Measurements from ENCODE around the gene GM2A. TPM values are rescaled to one million over a fixed set of nuclear protein-coding genes. Genes with fewer than 3 reads are reported as not detected.

GM2A gene
- total RNA-seq: 10 to 100 TPM; 38.0 to 54.4 TPM
- polyA plus RNA-seq (ENCODE audit: insufficient read depth, low read depth, low replicate concordance): 29.8 TPM
- long read RNA-seq, donor 1, transcript GM2A-201 (4 exons, 3,896 nt): major isoform, 11 of 11 reads
- long read RNA-seq, donor 1, partial matches to known transcripts: 0 of 11 reads
- long read RNA-seq, donor 1, other reads (novel, unspliced or antisense): 0 of 11 reads
- long read RNA-seq, donor 2, transcript GM2A-201 (4 exons, 3,896 nt): major isoform, 9 of 9 reads
- long read RNA-seq, donor 2, partial matches to known transcripts: 0 of 9 reads
- long read RNA-seq, donor 2, other reads (novel, unspliced or antisense): 0 of 9 reads

DNA sequence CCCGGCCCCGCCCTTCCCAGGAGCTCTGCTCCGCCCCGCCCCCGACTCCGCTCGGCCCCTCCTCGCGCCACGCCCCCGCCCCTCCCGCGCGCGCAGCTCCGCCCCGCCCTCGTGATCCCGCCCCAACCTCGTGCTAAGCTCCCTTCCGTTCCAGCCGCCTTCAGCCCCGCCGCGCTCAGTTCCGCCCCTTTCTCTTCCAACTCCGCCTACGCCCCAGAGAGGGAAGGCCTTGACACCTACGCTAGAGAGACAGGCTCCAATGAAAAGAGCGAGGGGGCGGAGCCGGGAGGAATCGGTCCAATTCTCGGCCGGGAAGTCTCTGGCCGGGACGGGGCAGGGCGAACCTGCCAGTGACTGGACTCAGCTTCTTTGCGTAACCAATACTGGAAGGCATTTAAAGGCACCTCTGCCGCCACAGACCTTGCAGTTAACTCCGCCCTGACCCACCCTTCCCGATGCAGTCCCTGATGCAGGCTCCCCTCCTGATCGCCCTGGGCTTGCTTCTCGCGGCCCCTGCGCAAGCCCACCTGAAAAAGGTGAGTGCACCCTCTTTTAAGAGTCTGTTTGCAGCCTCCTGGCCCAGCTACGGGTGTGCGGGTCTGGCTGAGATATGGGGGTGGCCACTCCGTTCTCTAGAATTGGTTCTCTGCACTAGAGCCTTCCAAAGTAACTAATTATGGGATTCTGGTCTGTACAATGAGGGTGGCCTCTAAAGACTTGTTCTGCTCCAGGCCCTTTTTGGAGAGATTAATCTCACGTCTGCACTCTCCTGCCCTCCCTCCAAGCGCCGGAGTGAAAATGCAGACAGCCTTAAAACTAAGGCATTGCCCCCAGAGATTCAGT lies at the start of gene GM2A:
Gene GM2A (plus strand): TSS at position 424 of the 843 bp plus-strand sequence. CDS start 32 bp downstream, at position 456.
- H3K27ac ChIP-seq: peak within 1 kb of the TSS; percentile 75 to 82
- H3K27me3 ChIP-seq: no peaks in the 10 kb centered on the region
- peaks cover 12% of the 10 kb centered on the region for H3K4me1 ChIP-seq
- no peaks in the 10 kb centered on the region for H3K9me3 ChIP-seq
- intact Hi-C loops (cut with DNase I; ENCODE audit: low total_unique reads): no loop called here
- no peaks in the 10 kb centered on the region for H3K36me3 ChIP-seq (ENCODE audit: low read depth, missing control alignments)
- peak within 1 kb of the TSS; percentile 45 to 87 for H3K4me3 ChIP-seq
- peak; percentile 46 for TF ChIP-seq POLR2A (IDR thresholded peaks at IDR 0.05)
- TF ChIP-seq, protein P1, sequence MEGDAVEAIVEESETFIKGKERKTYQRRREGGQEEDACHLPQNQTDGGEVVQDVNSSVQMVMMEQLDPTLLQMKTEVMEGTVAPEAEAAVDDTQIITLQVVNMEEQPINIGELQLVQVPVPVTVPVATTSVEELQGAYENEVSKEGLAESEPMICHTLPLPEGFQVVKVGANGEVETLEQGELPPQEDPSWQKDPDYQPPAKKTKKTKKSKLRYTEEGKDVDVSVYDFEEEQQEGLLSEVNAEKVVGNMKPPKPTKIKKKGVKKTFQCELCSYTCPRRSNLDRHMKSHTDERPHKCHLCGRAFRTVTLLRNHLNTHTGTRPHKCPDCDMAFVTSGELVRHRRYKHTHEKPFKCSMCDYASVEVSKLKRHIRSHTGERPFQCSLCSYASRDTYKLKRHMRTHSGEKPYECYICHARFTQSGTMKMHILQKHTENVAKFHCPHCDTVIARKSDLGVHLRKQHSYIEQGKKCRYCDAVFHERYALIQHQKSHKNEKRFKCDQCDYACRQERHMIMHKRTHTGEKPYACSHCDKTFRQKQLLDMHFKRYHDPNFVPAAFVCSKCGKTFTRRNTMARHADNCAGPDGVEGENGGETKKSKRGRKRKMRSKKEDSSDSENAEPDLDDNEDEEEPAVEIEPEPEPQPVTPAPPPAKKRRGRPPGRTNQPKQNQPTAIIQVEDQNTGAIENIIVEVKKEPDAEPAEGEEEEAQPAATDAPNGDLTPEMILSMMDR (IDR thresholded peaks at IDR 0.05): no peak
- 1% methylated on average over 36 to 52 of the region's 52 CpGs for WGBS, 2 donors
- DNase-seq: peak; percentile 99

DNA sequence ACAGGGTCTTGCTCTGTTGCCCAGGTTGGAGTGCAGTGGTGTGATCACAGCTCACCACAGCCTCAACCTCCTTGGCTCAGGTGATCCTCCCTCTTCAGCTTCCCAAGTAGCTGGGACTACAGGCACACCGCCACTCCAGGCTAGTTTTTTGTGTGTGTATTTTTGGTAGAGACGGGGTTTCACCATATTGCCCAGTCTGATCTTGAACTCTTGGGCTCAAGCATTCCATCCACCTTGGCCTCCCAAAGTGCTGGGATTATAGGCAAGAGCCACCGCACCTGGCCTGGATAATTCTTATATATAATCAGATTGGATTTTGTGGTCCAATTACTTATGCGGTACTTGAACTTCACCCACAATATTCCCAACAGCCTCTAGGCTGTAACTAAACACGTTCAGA lies 48.9 kb upstream of the GM2A start:
- no peak overlapping the region for H3K27ac ChIP-seq
- WGBS, 2 donors: 78 to 87% methylated on average over 5 of the region's 5 CpGs
- no peak for DNase-seq
- H3K4me3 ChIP-seq: no peak overlapping the region
- H3K4me1 ChIP-seq: peaks cover 7% of the 10 kb centered on the region
- TF ChIP-seq POLR2A (IDR thresholded peaks at IDR 0.05): no peak
- TF ChIP-seq, protein P1 (IDR thresholded peaks at IDR 0.05): no peak
- intact Hi-C loops (cut with DNase I; ENCODE audit: low total_unique reads): no loop called here
- no peaks in the 10 kb centered on the region for H3K36me3 ChIP-seq (ENCODE audit: low read depth, missing control alignments)
- no peaks in the 10 kb centered on the region for H3K9me3 ChIP-seq
- no peaks in the 10 kb centered on the region for H3K27me3 ChIP-seq

DNA sequence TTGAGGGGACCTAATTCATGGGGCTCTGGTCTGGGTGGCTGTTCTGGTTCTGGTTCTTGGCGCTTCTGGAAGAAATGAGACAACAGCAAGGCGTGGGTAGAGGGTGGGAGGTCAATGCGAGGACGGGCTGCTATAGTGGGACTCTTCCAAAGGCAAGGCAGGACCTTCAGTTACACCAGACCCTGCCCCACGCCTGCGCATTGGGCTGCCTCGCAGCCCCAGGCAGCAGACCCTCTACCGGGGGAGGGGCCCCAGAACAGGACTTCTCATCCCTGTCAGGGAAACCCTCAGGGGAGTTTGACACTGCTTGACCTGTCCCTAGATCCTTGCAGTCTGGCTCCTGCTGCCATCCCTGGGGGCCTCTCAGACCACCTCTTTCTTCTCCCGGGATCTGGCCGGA lies 47.6 kb upstream of the GM2A start:
- TF ChIP-seq POLR2A (IDR thresholded peaks at IDR 0.05): no peak
- TF ChIP-seq, protein P1 (IDR thresholded peaks at IDR 0.05): no peak
- Histone ChIP-seq H3K9me3 (no peaks in the 10 kb centered on the region), H3K4me1 (peaks cover 7% of the 10 kb centered on the region), H3K27me3 (no peaks in the 10 kb centered on the region), H3K27ac (no peak overlapping the region), H3K36me3 (ENCODE audit: low read depth, missing control alignments) (no peaks in the 10 kb centered on the region), H3K4me3 (no peak overlapping the region)
- 83 to 88% methylated on average over 9 to 10 of the region's 10 CpGs for WGBS, 2 donors
- DNase-seq: no peak
- intact Hi-C loops (cut with DNase I; ENCODE audit: low total_unique reads): no loop called here

DNA sequence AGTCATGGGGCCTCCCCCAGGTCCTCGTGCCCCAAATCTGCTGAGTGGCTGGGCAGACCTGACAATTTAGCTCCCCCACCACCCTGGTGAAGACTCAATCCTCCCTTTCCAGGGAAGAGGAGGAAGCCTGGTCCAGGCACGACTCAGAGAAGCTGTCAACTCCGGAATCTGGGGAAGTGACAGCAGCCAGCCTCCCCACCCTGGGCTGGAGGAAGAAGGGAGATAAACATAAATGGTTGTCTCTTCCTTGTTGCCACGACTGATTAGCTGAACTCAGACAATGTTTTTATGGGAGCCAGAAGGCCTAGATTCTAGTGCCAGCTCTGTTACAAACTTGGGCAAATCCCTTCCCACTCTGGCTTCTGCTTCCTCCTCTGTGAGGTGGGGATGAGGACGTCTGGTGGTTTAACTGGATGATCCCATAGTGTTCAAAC lies 44.5 kb upstream of the GM2A start:
- Histone ChIP-seq H3K4me1 (peaks cover 7% of the 10 kb centered on the region), H3K4me3 (no peak overlapping the region), H3K36me3 (ENCODE audit: low read depth, missing control alignments) (no peaks in the 10 kb centered on the region), H3K27ac (peak overlapping the region; percentile 19 to 34), H3K27me3 (no peaks in the 10 kb centered on the region), H3K9me3 (no peaks in the 10 kb centered on the region)
- DNase-seq: peak; percentile 53
- intact Hi-C loops (cut with DNase I; ENCODE audit: low total_unique reads): no loop called here
- no peak for TF ChIP-seq POLR2A (IDR thresholded peaks at IDR 0.05)
- TF ChIP-seq, protein P1 (IDR thresholded peaks at IDR 0.05): no peak
- WGBS, 2 donors: 41 to 43% methylated on average over 5 of the region's 5 CpGs

All from testis (tissue), 5 donors.